Skeletal muscle cell (primary cell): ENCODE measurements around the gene RPTOR.

ENCODE experiments used
- DNase-seq: peaks from one replicate; pipeline ENCODE4 v3.0.0-alpha.2; 2010; ENCODE audit warnings: low read depth
- H3K4me3 ChIP-seq: 2 replicates; pipeline ENCODE4 v1.5.1; 2011; ENCODE audit warnings: low read depth, mild to moderate bottlenecking, control low read depth, low read length, moderate library complexity

RPTOR gene

GRCh38 chr17:80631142-80632045, 86.8 kb downstream of the RPTOR start:
- DNase-seq: no peak
- no peak overlapping the region for H3K4me3 ChIP-seq

DNA sequence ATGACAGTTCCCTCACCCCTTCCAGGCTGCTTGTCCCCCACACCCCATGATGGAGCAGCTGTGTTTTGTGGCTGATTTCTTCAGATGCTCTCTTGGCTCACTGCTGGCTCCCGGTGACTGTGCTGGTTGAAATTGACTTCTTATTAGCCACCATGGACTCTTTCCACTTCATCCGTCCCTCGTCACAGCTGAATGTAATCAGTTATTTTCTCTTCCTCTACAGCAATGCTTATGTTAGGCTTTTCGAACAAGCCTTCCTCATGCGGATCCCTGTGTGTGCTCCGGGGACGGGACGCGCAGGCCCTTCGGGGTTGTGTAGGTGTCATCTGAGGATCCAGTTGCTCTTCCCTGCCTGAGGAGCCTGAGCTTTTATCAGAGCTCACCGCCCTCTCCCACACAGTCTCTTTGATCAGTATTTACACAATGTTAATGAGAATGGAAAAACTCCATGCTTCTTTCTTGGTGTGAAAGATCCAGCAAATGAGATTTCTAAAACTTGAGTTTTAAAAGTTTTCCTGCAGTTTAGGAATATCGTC, 87.5 kb downstream of the RPTOR start:
- no peak overlapping the region for H3K4me3 ChIP-seq
- DNase-seq: no peak

GRCh38 chr17:80633207-80633606, 88.6 kb downstream of the RPTOR start:
- DNase-seq: no peak
- H3K4me3 ChIP-seq: no peak overlapping the region

GRCh38 chr17:80633994-80634566, 89.4 kb downstream of the RPTOR start:
- DNase-seq: no peak
- no peak overlapping the region for H3K4me3 ChIP-seq

GRCh38 chr17:80636361-80637018, 91.9 kb downstream of the RPTOR start:
- DNase-seq: no peak
- H3K4me3 ChIP-seq: no peak overlapping the region

- no peak for DNase-seq
- no peak overlapping the region for H3K4me3 ChIP-seq
Observed at GRCh38 chr17:80637048-80637781, 92.6 kb downstream of the RPTOR start.

DNA sequence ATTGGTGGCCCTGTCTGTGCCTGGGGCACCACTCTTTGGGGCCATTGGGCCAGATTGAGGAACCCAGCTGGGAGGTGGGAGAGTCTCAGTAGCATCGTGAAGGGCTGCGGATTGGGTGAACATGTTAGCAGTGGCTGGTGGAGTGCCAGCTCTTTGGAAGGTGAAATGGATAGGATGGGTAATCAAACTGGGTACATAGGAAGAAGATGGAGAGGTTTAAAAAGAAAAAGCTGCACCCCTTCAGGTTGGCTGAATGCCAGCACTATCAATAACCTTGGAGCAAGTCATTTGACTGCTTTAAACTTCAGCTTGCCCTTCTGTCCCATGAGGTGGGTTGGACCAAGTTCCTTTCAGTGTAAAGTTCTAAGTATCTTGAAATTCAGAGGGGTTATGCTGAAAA, 95.0 kb downstream of the RPTOR start:
- H3K4me3 ChIP-seq: no peak overlapping the region
- no peak for DNase-seq

- no peak for DNase-seq
- H3K4me3 ChIP-seq: no peak overlapping the region
Observed at GRCh38 chr17:80640366-80641084, 95.9 kb downstream of the RPTOR start.

DNA sequence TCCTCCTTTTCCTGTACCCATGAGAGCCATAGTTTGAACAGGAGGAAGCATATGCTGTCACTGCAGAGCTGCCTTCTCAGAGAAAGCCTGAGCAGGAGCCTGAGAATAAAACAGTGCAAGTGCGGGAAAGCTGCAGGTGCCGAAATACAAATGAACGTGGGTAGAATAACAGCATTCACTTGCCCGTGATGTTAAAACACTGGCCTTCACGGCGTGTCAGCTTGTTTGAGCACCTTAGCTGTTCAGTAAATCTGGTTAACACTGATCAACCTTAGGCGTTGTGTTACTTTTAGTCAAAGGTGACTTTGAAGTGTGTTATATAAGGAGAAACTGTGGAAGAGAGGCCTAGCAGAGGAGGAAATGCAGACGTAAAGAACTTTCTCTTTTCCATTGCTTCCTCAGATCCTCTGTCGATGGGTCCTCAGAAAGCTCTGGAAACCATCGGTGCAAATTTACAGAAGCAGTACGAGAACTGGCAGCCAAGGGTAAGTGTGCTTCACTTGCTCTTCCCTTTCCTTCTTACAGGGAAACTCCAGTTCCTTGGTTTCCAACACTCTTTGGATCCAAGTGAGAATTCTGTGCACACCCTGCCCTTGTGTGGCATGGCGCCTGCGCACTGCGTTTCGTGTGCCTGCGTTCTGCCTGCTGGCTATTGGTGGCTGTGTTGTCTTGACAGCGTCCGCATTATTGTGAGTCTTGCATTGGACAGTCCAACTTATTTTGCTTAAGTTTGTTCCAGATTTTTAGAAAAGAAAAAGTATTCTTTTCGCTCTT, 98.9 kb downstream of the RPTOR start:
- no peak overlapping the region for H3K4me3 ChIP-seq
- DNase-seq: no peak

DNA sequence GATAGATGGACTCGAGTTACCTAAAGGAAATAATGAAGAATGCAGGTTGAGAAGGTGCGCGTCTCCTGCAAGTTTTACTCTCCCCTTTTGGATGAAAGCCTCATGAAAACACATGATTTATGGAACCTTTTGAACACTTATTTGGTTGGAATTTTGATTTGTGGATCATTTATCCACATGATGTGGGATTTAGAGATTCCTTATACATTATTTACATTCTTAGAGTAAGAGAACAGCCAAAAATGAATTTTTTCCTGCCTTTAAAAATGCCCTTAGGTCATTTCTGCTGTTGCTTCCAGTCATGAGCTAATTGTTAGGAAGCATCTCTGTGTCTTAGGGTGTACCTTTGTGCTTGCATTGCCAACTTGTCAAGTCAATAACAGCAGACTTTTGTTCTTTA, 99.9 kb downstream of the RPTOR start:
- DNase-seq: no peak
- H3K4me3 ChIP-seq: no peak overlapping the region

DNA sequence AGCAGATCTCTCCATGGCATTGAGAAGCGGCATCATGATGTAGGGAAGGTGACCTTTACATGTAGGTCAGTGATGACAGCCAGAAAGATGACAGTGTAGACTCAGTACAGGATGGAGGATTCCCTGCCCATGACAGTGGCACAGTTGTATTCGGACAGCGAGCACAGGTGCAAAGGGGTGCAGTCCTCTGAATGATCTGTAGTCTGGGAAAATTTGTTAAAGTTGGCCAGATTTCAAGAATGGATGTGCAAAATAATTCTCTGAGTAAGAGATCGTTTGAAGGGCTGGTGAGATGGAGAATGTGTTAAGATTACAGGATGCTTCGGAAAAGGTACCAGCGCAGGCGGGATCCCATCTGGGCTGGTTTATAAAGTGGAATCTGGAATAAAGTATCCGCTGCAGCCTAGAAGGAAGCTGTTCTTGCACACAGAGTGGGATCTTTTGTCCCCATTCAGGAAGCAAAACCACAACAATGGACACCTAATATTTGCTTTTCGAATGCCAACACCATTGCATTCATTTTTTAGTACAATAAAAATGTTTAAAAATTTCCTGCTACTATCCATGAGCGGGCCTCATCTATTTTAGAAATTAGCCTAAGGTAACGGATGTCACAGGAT, 101.2 kb downstream of the RPTOR start:
- H3K4me3 ChIP-seq: no peak overlapping the region

GRCh38 chr17:80646328-80646727, 101.7 kb downstream of the RPTOR start:
- DNase-seq: no peak
- no peak overlapping the region for H3K4me3 ChIP-seq

More for the DNA sequence above, 101.2 kb downstream of the RPTOR start:
- no peak for DNase-seq

DNA sequence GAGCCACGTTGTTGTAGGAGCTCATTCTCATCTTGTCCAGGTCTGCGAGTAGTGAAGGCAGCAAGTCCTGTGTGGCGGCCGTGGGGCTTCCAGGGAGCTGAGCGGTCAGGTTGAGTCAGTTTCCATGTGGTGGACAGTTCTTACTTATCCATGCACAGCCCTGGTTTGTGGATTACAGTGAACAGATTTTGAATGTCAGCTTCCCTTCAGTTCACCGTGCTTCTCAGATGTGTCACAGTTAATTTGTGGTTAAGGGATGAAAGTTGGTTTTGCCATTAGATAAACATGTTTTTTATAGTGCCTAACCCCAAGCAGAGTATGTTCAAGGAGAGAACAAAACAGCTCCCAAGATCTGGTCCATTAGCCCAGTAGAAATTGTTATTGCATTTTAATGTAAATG, 103.1 kb downstream of the RPTOR start:
- DNase-seq: peak; percentile 84

GRCh38 chr17:80649200-80649644, 104.6 kb downstream of the RPTOR start:
- DNase-seq: no peak
- no peak overlapping the region for H3K4me3 ChIP-seq

More for the DNA sequence above, 103.1 kb downstream of the RPTOR start:
- no peak overlapping the region for H3K4me3 ChIP-seq

DNA sequence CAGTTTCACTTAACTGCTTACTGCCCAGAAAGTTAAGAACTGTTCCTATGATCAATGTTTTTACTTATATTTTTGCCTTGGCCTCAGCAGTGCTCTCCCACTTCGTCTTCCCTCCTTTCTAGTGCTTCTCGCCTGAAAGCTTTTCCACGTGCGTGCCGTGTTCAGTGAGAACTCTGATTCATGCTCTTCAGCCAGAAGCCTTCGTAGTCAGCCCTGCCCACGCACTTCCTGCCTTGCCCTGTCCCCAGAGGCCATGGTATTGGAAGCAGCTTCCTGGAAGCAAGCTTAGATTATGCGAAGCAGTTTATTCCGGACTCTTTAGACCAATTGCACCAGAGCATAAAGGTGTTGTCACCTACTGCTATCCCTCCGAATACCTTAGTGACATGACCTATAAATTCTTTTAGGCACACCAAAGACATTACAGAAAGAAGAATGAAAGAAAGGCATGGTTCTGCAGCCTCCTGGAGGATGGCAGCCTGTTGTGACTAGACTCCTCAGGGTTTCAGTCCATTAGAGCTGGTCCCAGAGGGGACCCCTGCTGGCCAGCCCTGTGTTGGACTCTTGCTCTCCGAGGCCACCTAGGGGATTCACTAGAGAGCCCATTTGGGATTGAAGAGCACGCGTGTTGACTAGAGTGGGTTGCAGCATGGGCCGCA, 105.2 kb downstream of the RPTOR start:
- no peak overlapping the region for H3K4me3 ChIP-seq
- DNase-seq: peak; percentile 91

GRCh38 chr17:80650331-80650672, 105.7 kb downstream of the RPTOR start:
- H3K4me3 ChIP-seq: no peak overlapping the region
- DNase-seq: no peak

DNA sequence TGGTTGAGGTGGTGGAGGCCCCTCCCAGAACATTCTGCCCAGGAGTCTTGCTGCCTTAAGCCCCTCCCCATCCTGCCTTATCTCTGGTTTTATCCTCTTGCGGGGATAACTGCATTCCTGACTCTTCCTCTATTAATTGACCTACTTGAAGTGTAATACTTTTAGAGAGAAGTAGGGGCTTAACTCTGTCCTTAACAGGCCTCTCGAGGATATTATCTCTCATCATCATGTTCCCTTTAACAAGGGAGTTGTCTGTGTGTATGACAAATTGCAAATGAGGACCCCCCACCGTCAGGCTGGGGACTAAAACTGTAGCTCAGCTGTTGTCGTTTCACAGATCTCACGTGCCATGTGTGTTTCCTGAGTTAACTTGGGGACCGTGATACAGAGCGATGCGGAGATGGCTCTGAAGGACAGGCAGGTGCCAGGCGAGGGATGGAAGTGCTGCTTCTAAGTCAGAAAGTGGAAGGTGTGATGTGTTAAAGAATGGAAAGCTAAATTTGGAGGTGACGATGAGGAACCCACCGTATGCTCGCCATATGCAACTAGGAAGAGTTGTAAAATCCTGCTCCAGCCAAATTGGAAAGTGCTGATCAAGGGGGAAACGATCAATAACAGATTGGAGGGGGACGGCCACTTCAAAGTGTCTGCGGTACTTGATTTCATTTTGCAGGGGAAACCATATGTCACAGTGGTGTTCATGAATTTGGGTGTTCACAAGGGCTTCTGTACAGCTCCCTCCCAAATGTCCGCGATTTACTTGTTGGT, 106.3 kb downstream of the RPTOR start:
- DNase-seq: no peak
- no peak overlapping the region for H3K4me3 ChIP-seq
